GM12878 (cell line): Measurements from ENCODE around the gene CAMK2B. TPM values are rescaled to one million over a fixed set of nuclear protein-coding genes. Genes with fewer than 3 reads are reported as not detected.

Experiments
- CEBPB ChIP-seq, 2 experiments: fragments of 150-350 bp in 1 of 2; IDR thresholded peaks; 2 replicates each; pipeline ENCODE4 v1.6.1; 2012 to 2014; ENCODE audit warnings: low read depth in 2 of 2, low read length in 2 of 2, borderline replicate concordance in 1 of 2, inconsistent platforms in 1 of 2
- CUX1 ChIP-seq: IDR thresholded peaks from 2 replicates; pipeline ENCODE4 v1.6.1; 2012; ENCODE audit warnings: improper control_type of control experiment, low read depth, low read length; ENCODE audit not compliant: insufficient replicate concordance
- E2F4 ChIP-seq: IDR thresholded peaks from 2 replicates; pipeline ENCODE4 v1.6.1; 2012; ENCODE audit warnings: low read depth, low read length, improper control_type of control experiment
- LARP7 ChIP-seq: fragments of 450-650 bp; IDR thresholded peaks from 2 replicates; pipeline ENCODE4 v1.6.1; 2017; ENCODE audit warnings: mild to moderate bottlenecking
- MEF2B ChIP-seq: fragments of 450-650 bp; IDR thresholded peaks from 2 replicates; pipeline ENCODE4 v1.6.1; 2018; ENCODE audit warnings: mild to moderate bottlenecking, moderate library complexity; ENCODE audit not compliant: partially characterized antibody, poor library complexity, severe bottlenecking
- ZNF217 ChIP-seq: fragments of 450-650 bp; IDR thresholded peaks from 2 replicates; pipeline ENCODE4 v1.6.1; 2017; ENCODE audit warnings: antibody characterized with exemption, mild to moderate bottlenecking
- polyA plus RNA-seq, 11 experiments: library from polyadenylated mRNA; depleted of rRNA in 4 of 11; unstranded in 6 of 11; stranded (reverse) in 5 of 11; fragments of >200 nt; fragmentation: Nextera tagmentation in 4 of 11; fragmentation: Illumina TruSeq in 1 of 11; extraction: Ambion mirVana in 4 of 11; extraction: Trizol in 1 of 11; gene quantifications; 1 replicate in 1 of 11; 2 replicates in 10 of 11; pipeline versions ENCODE4 v1.2.1 to v1.2.3, GENCODE V29; 2011 to 2016; ENCODE audit warnings: inconsistent platforms in 2 of 11, missing spikeins in 2 of 11, low read depth in 1 of 11
- total RNA-seq, 4 experiments: library from RNA; depleted of rRNA in 3 of 4; stranded (reverse); fragments of >200 nt in 3 of 4; fragmentation: Illumina TruSeq in 1 of 4; extraction: Trizol in 1 of 4; gene quantifications; 2 replicates each; pipeline versions ENCODE4 v1.2.1 to v1.2.3, GENCODE V29; 2013 to 2021
- TF ChIP-seq, protein P1 (sequence below): fragments of 450-650 bp; formaldehyde crosslinking; IDR thresholded peaks from 2 replicates; pipeline ENCODE4 v1.4.0; 2020; ENCODE audit warnings: mild to moderate bottlenecking, moderate library complexity

Gene CAMK2B
- total and polyA plus RNA-seq, 10 of the 15 experiments (the other 5 are each of a cell fraction or from before 2014, with no cell fraction given) = 0.06 to 0.23 (median 0.11) TPM; not detected in 5

- TF ChIP-seq, protein P1, sequence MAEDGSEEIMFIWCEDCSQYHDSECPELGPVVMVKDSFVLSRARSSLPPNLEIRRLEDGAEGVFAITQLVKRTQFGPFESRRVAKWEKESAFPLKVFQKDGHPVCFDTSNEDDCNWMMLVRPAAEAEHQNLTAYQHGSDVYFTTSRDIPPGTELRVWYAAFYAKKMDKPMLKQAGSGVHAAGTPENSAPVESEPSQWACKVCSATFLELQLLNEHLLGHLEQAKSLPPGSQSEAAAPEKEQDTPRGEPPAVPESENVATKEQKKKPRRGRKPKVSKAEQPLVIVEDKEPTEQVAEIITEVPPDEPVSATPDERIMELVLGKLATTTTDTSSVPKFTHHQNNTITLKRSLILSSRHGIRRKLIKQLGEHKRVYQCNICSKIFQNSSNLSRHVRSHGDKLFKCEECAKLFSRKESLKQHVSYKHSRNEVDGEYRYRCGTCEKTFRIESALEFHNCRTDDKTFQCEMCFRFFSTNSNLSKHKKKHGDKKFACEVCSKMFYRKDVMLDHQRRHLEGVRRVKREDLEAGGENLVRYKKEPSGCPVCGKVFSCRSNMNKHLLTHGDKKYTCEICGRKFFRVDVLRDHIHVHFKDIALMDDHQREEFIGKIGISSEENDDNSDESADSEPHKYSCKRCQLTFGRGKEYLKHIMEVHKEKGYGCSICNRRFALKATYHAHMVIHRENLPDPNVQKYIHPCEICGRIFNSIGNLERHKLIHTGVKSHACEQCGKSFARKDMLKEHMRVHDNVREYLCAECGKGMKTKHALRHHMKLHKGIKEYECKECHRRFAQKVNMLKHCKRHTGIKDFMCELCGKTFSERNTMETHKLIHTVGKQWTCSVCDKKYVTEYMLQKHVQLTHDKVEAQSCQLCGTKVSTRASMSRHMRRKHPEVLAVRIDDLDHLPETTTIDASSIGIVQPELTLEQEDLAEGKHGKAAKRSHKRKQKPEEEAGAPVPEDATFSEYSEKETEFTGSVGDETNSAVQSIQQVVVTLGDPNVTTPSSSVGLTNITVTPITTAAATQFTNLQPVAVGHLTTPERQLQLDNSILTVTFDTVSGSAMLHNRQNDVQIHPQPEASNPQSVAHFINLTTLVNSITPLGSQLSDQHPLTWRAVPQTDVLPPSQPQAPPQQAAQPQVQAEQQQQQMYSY (CRISPR knock-in tag) = no peak
- TF ChIP-seq ZNF217 (no peak), CUX1 (no peak), LARP7 (no peak), CEBPB (IDR thresholded peaks at IDR 0.05; ENCODE audit: borderline replicate concordance in 1 of 2, low read depth in 2 of 2, low read length in 2 of 2) (no peak), E2F4 (no peak), MEF2B (no peak)
Observed at GRCh38 chr7:44189286-44189992, 136.0 kb downstream of the CAMK2B start, which contains the start of gene GCK (continued).
